Stimulated activated CD4-positive, alpha-beta T cell treated with anti-CD3 and anti-CD28 coated beads, Interleukin-1b, Interleukin-23, amount 100 ng/mL, for 48 hours (primary cell): ENCODE measurements around the gene TCF7L2.

Source experiments
- DNase-seq: peaks from one replicate; pipeline ENCODE4 v3.0.0-alpha.2; 2020

The TCF7L2 gene

GRCh38 chr10:113158183-113158582 is 208.1 kb downstream of the TCF7L2 start:
- DNase-seq, result no peak

- no peak for DNase-seq
Measured at GRCh38 chr10:113159563-113159962, 209.5 kb downstream of the TCF7L2 start.

GRCh38 chr10:113160641-113161040 is 210.6 kb downstream of the TCF7L2 start:
- DNase-seq, result no peak

GRCh38 chr10:113161066-113161465 is 211.0 kb downstream of the TCF7L2 start:
- DNase-seq, result no peak

- no peak for DNase-seq
Measured at GRCh38 chr10:113162960-113163359, 212.9 kb downstream of the TCF7L2 start.

GRCh38 chr10:113165673-113166072 is 215.6 kb downstream of the TCF7L2 start:
- no peak for DNase-seq

GRCh38 chr10:113167702-113168101 is 217.7 kb downstream of the TCF7L2 start:
- no peak for DNase-seq

- DNase-seq, result no peak
Measured at GRCh38 chr10:113168584-113168983, 218.5 kb downstream of the TCF7L2 start.

- no peak for DNase-seq
Measured at GRCh38 chr10:113169111-113169510, 219.1 kb downstream of the TCF7L2 start.

- DNase-seq, result peak; percentile 10
Measured at GRCh38 chr10:113169853-113170460, 219.9 kb downstream of the TCF7L2 start.

GRCh38 chr10:113171662-113172061 is 221.6 kb downstream of the TCF7L2 start:
- DNase-seq, result no peak

GRCh38 chr10:113175176-113175575 is 225.1 kb downstream of the TCF7L2 start:
- no peak for DNase-seq

GRCh38 chr10:113175756-113176651 is 226.0 kb downstream of the TCF7L2 start:
- no peak for DNase-seq

GRCh38 chr10:113176652-113177155 is 226.7 kb downstream of the TCF7L2 start:
- DNase-seq, result no peak

GRCh38 chr10:113177156-113177935 is 227.3 kb downstream of the TCF7L2 start:
- no peak for DNase-seq

GRCh38 chr10:113177936-113178335 is 227.9 kb downstream of the TCF7L2 start:
- DNase-seq, result no peak

GRCh38 chr10:113178771-113179170 is 228.7 kb downstream of the TCF7L2 start:
- no peak for DNase-seq

GRCh38 chr10:113179265-113179664 is 229.2 kb downstream of the TCF7L2 start:
- no peak for DNase-seq

- DNase-seq, result no peak
Measured at GRCh38 chr10:113179966-113180365, 229.9 kb downstream of the TCF7L2 start.

- no peak for DNase-seq
Measured at GRCh38 chr10:113180401-113181154, 230.5 kb downstream of the TCF7L2 start.

- DNase-seq, result no peak
Measured at GRCh38 chr10:113182154-113182553, 232.1 kb downstream of the TCF7L2 start.

- no peak for DNase-seq
Measured at GRCh38 chr10:113183573-113183972, 233.5 kb downstream of the TCF7L2 start.
